Activated CD4-positive, alpha-beta T cell treated with anti-CD3 and anti-CD28 coated beads, Interleukin-2, Interleukin-4, amounts not matched to agents 100 ng/mL and 50 ng/mL, durations not matched to agents 16 hours and 8 hours (primary cell): ENCODE measurements around the gene DNAJC25.
"Not testable (repeated sequence)": the region's sequence is repeated elsewhere in the genome, so short reads cannot be mapped to it uniquely, and the experiment has no call there.

ENCODE experiments used
- DNase-seq: peaks from one replicate; pipeline ENCODE4 v3.0.0-alpha.2; 2020; ENCODE audit warnings: low spot score

DNAJC25 gene

DNA sequence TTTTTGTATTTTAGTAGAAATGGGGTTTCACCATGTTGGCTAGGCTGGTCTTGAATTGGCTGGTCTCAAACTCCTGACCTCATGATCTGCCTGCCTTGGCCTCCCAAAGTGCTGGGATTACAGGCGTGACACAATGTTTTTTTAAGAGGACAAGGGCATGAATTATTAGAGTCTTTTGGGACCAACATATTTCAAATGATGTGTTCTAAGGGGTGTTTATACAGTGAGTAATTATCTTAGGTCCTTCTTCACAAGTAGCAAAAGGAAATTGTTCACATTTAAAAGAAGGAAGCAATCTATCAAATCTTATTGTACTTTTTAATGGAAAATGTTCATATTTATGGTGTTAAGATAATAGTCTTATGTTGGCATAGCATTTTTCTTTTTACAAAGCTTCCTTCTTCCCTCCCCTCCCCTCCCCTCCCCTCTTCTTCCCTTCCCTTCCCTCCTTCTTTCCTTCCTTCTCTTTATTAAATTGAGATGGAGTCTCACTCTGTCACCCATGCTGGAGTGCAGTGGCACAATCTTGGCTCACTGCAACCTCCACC, 37.0 kb downstream of the DNAJC25 start:
- no peak for DNase-seq

- DNase-seq, result not testable (repeated sequence)
These were observed 37.5 kb downstream of the DNAJC25 start for GRCh38 chr9:111668601-111669000.

DNA sequence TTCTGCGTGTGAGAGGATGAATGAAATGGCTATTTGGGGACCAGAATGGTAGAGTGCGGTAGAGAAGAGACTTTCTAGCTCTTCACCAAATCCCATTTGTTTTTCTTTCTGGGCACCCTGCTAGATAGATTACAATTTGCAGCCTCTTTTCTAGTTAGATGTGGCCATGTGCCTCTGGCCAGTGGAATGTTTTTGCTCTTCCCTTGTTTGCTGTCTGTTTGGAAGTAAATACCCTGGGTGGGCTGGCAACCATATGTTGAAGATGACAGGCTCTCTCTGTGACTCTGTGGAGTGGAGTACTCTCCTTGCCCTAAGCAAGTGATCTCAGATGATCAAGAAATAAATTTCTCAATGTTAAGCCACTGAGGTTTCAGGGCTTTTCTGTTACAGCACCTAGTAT, 43.2 kb downstream of the DNAJC25 start:
- no peak for DNase-seq

DNA sequence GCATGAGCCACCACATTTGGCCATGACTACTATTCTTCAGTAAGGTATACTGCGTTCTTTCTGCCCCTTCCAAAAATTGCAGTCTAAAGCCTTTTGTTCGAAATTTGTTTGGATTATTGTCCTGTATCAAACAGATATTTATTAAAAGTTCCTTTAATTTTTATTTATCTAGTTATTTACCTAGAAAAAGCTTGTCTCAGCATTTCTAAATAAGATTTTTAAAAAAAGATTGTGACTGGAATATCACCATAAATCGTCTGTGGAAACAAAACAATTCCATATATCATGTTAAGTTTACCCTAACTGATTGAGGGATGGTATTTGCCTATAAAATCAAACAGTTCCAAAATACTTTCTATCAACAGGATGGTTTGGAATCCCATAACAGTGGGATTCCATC, 45.0 kb downstream of the DNAJC25 start:
- no peak for DNase-seq

DNA sequence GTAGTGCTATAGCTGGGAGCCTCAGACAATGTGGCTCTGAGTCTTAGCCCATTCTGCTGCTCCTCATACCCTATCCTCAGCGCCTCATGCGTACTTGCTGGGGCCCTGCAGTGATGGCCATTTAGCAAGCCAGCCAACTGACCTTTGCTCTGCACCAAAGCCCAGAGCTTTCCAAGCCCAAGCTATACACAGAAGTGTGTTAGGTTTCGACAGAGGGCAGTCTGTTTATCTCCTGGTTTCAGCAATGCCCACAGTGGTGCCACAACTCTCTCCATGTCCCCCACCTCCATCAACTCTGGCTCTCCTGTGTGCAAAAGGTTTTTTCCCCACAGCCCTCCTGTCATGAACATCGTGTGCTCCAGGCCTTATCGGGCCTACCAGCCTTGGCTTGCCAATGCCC, 47.2 kb downstream of the DNAJC25 start:
- DNase-seq, result no peak

- DNase-seq, result no peak
These were observed 48.1 kb downstream of the DNAJC25 start for GRCh38 chr9:111679199-111679598.

DNA sequence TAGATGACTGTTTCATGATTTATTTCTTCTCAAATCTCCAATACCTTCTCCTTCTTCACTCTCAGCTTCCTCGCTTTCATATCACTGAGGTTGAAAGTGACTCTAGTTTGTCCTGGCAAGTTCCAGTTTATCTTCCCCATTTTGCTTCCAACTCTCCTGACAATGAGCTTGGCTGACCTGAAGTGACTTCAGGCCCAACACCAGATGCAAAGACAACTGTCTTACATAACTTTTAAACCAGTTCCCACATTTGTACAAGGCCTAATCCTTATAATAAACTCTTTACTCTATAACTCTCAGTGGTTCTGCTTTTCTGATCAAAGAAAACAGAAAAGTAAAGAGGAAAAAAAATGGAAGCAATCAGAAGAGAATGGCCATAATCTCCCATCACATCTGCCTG, 52.3 kb downstream of the DNAJC25 start:
- no peak for DNase-seq

DNA sequence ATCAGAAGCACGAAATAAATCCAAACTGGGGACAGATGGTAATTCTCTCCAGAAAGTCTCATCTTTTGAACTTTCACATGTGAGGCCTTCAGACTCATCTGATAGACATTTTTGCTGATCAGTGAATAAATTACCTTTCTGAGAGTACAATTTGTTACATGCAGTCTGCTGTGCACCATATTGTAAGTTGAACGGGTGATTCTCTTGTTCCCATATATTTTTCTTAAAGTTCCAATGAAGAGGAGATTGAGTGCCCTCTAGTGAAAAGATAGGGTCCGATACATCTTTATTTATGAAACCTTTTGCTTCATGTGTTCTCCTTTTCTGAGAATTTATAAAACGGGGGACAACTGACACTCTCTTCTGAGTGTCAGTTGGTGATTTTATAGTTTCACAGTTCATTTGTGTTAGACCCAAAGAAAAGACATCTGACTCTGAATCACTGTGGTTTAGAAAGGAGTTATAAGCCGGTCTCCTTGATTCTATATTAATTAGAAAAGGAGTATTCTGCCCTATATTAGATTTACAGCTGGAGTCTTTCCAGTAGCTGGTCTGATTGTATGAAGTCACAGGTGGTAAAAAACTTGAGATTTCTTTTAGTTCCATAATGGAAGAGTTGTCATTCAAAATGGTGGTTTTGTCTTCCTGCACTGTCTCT, 60.7 kb downstream of the DNAJC25 start:
- DNase-seq, result peak; percentile 17

DNA sequence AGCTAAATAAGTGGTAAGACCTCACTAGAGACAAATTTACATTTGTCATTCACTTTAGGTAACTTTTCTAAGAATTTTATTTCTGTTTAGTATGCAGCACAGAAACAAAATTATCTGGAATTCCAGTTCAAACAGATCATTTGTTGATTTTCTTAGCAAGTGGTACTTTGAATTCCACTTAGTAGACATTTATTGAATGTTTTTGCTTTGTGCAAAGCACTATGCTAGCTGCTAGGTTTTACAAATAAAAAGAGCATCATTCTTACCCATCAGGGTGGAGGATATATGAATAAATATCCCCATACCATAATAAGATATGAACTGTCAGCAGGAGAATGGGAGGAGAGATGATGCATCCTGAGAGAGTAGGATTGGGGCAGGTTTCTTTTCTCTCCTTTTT, 65.7 kb downstream of the DNAJC25 start:
- no peak for DNase-seq

DNA sequence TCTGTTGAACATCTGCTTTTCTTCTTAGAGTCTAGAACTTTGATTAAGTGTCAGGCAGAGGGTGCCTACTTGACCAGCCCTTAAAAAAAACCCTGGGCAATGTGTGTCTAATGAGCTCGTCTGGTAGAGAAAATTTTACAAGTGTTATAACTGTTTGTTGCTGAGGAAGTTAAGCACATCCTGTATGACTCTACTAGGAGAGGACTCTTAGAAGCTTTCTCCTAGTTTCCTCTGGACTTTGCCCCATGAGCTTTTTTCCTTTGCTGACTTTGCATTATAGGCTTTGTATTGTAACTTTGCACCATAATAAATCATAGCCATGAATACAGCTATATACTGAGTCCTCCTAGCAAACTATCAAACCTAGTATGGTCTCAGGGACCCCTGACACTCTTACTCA, 69.6 kb downstream of the DNAJC25 start:
- DNase-seq, result no peak
